Activated T-helper 17 cell treated with anti-CD3 and anti-CD28 coated beads, Interleukin-2, amount 50 U/mL, for 72 hours (primary cell): ENCODE data around the gene CAP2. TPM values are rescaled to one million over a fixed set of nuclear protein-coding genes. Genes with fewer than 3 reads are reported as not detected.
"Not testable (repeated sequence)": the region's sequence is repeated elsewhere in the genome, so short reads cannot be mapped to it uniquely, and the experiment has no call there.

Experiments used
- ATAC-seq: fragments of 150-1000 bp; cut with Tn5 transposase; replicated peaks from 2 replicates; pipeline ENCODE4 v1.10.0; 2021; ENCODE audit warnings: mild to moderate bottlenecking, moderate library complexity
- H3K27ac Mint-ChIP-seq: one replicate; pipeline ENCODE4 v1.8.0; 2022; ENCODE audit warnings: mixed read lengths
- H3K27me3 Mint-ChIP-seq: one replicate; pipeline ENCODE4 v1.8.0; 2022; ENCODE audit warnings: mixed read lengths
- H3K36me3 Mint-ChIP-seq: one replicate; pipeline ENCODE4 v1.8.0; 2022; ENCODE audit warnings: low read depth, mild to moderate bottlenecking, mixed read lengths
- H3K4me1 Mint-ChIP-seq: one replicate; pipeline ENCODE4 v1.8.0; 2022; ENCODE audit warnings: mixed read lengths
- H3K4me3 Mint-ChIP-seq: one replicate; pipeline ENCODE4 v1.8.0; 2022; ENCODE audit warnings: mild to moderate bottlenecking, mixed read lengths
- H3K9me3 Mint-ChIP-seq: one replicate; pipeline ENCODE4 v1.8.0; 2022; ENCODE audit warnings: mixed read lengths
- total RNA-seq, 2 donors: library from RNA; stranded (reverse); gene quantifications; one replicate each; pipeline ENCODE4 v1.2.3, GENCODE V29; 2022

Gene CAP2
- total RNA-seq, 2 donors from 2014 or later: not detected

GRCh38 chr6:17388365-17388764 lies 5.0 kb upstream of the CAP2 start:
- no peaks in the 10 kb centered on the region for H3K36me3 Mint-ChIP-seq
- H3K9me3 Mint-ChIP-seq: no peaks in the 10 kb centered on the region
- no peak overlapping the region for H3K4me3 Mint-ChIP-seq
- no peak overlapping the region for H3K27ac Mint-ChIP-seq
- ATAC-seq: no peak
- H3K4me1 Mint-ChIP-seq: no peaks in the 10 kb centered on the region
- peaks cover 47% of the 10 kb centered on the region for H3K27me3 Mint-ChIP-seq

GRCh38 chr6:17389274-17389847 lies 4.0 kb upstream of the CAP2 start:
- Mint-ChIP-seq H3K4me3 (no peak overlapping the region), H3K9me3 (no peaks in the 10 kb centered on the region), H3K36me3 (no peaks in the 10 kb centered on the region), H3K27ac (no peak overlapping the region), H3K4me1 (no peaks in the 10 kb centered on the region), H3K27me3 (peaks cover 48% of the 10 kb centered on the region)
- no peak for ATAC-seq

DNA sequence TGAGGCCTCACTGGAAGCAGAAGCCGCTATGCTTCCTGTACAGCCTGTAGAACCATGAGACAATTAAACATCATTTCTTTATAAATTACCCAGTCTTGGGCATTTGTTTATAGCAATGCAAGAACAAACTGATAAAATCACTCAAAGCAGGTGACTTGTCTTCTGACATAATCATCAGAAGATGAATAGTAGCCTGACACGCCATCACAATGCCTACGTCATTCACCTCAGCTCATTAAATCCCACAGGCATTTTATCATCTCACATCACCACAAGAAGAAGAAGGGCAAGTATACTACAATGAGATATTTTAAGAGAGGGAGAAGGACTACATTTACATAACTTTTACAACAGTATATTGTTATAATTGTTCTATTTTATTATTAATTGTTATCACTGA lies 3.1 kb upstream of the CAP2 start:
- peaks cover 55% of the 10 kb centered on the region for H3K27me3 Mint-ChIP-seq
- ATAC-seq: no peak
- H3K4me3 Mint-ChIP-seq: no peak overlapping the region
- H3K27ac Mint-ChIP-seq: no peak overlapping the region
- H3K36me3 Mint-ChIP-seq: no peaks in the 10 kb centered on the region
- no peaks in the 10 kb centered on the region for H3K9me3 Mint-ChIP-seq
- H3K4me1 Mint-ChIP-seq: no peaks in the 10 kb centered on the region

GRCh38 chr6:17391976-17392375 lies 1.4 kb upstream of the CAP2 start:
- H3K27ac Mint-ChIP-seq: no peak overlapping the region
- peaks cover 61% of the 10 kb centered on the region for H3K27me3 Mint-ChIP-seq
- H3K9me3 Mint-ChIP-seq: no peaks in the 10 kb centered on the region
- H3K4me1 Mint-ChIP-seq: no peaks in the 10 kb centered on the region
- H3K4me3 Mint-ChIP-seq: no peak overlapping the region
- H3K36me3 Mint-ChIP-seq: no peaks in the 10 kb centered on the region
- no peak for ATAC-seq

GRCh38 chr6:17393892-17394631 lies 667 bp downstream of the CAP2 start:
- no peaks in the 10 kb centered on the region for H3K9me3 Mint-ChIP-seq
- H3K4me1 Mint-ChIP-seq: no peaks in the 10 kb centered on the region
- no peak for ATAC-seq
- no peak overlapping the region for H3K27ac Mint-ChIP-seq
- peaks cover 64% of the 10 kb centered on the region for H3K27me3 Mint-ChIP-seq
- peak overlapping the region; percentile 51 for H3K4me3 Mint-ChIP-seq
- H3K36me3 Mint-ChIP-seq: no peaks in the 10 kb centered on the region

DNA sequence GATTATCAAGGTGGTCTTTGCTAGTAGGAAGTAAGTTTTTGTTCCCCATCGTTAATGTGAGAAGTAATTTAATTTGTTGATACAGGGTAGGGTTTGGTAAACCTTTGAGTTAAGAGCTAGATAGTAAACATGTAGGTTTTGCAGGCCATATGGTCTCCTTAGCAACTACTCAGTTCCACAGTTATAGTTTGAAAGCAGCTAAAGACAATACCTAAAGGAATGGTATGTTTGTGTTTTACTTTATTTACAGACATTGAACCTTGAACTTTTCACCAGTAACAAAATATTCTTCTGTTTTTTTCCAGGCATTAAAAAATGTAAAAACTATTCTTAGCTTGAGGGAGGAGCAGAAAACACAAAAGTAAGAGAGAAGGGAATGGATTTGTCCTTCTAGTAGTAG lies 1.7 kb downstream of the CAP2 start:
- H3K36me3 Mint-ChIP-seq: no peaks in the 10 kb centered on the region
- H3K27ac Mint-ChIP-seq: no peak overlapping the region
- no peak for ATAC-seq
- H3K4me3 Mint-ChIP-seq: no peak overlapping the region
- peaks cover 59% of the 10 kb centered on the region for H3K27me3 Mint-ChIP-seq
- no peaks in the 10 kb centered on the region for H3K9me3 Mint-ChIP-seq
- no peaks in the 10 kb centered on the region for H3K4me1 Mint-ChIP-seq

- ATAC-seq: no peak
- Mint-ChIP-seq H3K9me3 (no peaks in the 10 kb centered on the region), H3K4me3 (no peak overlapping the region), H3K27ac (no peak overlapping the region), H3K36me3 (no peaks in the 10 kb centered on the region), H3K27me3 (peaks cover 51% of the 10 kb centered on the region), H3K4me1 (no peaks in the 10 kb centered on the region)
These were observed 2.9 kb downstream of the CAP2 start for GRCh38 chr6:17396256-17396655.

- ATAC-seq: no peak
- H3K4me3 Mint-ChIP-seq: no peak overlapping the region
- no peaks in the 10 kb centered on the region for H3K9me3 Mint-ChIP-seq
- peaks cover 38% of the 10 kb centered on the region for H3K27me3 Mint-ChIP-seq
- H3K36me3 Mint-ChIP-seq: no peaks in the 10 kb centered on the region
- H3K27ac Mint-ChIP-seq: no peak overlapping the region
- H3K4me1 Mint-ChIP-seq: no peaks in the 10 kb centered on the region
These were observed 4.4 kb downstream of the CAP2 start for GRCh38 chr6:17397764-17398194.

GRCh38 chr6:17405181-17405943 lies 12.0 kb downstream of the CAP2 start:
- not testable (repeated sequence) for H3K27ac Mint-ChIP-seq, H3K4me1 Mint-ChIP-seq, H3K4me3 Mint-ChIP-seq, H3K36me3 Mint-ChIP-seq, ATAC-seq, H3K9me3 Mint-ChIP-seq, H3K27me3 Mint-ChIP-seq

DNA sequence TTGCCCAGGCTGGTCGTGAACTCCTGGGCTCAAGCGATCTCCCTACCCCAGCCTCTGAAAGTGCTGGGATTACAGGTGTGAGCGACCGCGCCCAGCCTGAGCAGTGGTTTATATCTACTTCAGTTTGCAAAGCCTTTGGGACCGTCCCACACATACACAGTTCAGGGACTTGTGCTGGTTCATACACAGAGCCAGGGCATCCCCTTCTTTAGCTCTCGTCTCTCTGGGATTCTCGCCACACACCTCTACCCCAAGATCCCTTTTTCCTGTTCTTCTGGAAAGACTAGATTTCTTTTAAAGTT lies 12.5 kb downstream of the CAP2 start:
- H3K27ac Mint-ChIP-seq: no peak overlapping the region
- H3K4me1 Mint-ChIP-seq: no peaks in the 10 kb centered on the region
- no peak for ATAC-seq
- H3K4me3 Mint-ChIP-seq: no peak overlapping the region
- no peaks in the 10 kb centered on the region for H3K36me3 Mint-ChIP-seq
- H3K27me3 Mint-ChIP-seq: no peaks in the 10 kb centered on the region
- peaks cover 3% of the 10 kb centered on the region for H3K9me3 Mint-ChIP-seq

- H3K27ac Mint-ChIP-seq: no peak overlapping the region
- H3K27me3 Mint-ChIP-seq: peaks cover 4% of the 10 kb centered on the region
- no peak overlapping the region for H3K4me3 Mint-ChIP-seq
- peaks cover 3% of the 10 kb centered on the region for H3K9me3 Mint-ChIP-seq
- no peak for ATAC-seq
- H3K36me3 Mint-ChIP-seq: no peaks in the 10 kb centered on the region
- H3K4me1 Mint-ChIP-seq: no peaks in the 10 kb centered on the region
These were observed 14.7 kb downstream of the CAP2 start for GRCh38 chr6:17408081-17408480.

- Mint-ChIP-seq H3K4me3 (no peak overlapping the region), H3K27ac (no peak overlapping the region), H3K9me3 (peaks cover 3% of the 10 kb centered on the region), H3K36me3 (no peaks in the 10 kb centered on the region), H3K27me3 (peaks cover 4% of the 10 kb centered on the region), H3K4me1 (no peaks in the 10 kb centered on the region)
- no peak for ATAC-seq
These were observed 16.9 kb downstream of the CAP2 start for GRCh38 chr6:17410281-17410680.

DNA sequence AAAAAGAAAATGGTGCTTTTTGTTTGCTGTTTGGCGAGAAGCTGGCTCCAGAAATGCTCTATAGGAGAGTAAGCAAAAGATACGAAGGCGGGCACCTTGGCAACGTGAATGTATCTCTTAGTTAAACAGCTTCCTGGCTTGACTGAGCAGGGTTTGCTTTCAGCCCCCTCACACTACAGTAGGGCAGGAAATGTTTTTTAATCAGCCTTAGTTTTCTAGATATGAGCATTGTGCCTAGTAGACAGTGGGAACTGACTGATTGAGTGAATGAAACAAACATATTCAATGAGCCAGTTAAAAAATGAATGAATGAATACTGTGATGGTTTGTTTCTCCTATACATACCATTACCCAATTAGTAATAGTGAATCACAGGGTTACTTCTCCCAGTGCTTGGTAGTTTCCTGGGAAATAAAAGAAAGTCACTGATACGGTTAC lies 19.9 kb downstream of the CAP2 start:
- Mint-ChIP-seq H3K27me3 (peaks cover 10% of the 10 kb centered on the region), H3K36me3 (no peaks in the 10 kb centered on the region), H3K9me3 (no peaks in the 10 kb centered on the region), H3K27ac (no peak overlapping the region), H3K4me1 (no peaks in the 10 kb centered on the region), H3K4me3 (no peak overlapping the region)
- ATAC-seq: no peak

- not testable (repeated sequence) for H3K4me3 Mint-ChIP-seq, H3K9me3 Mint-ChIP-seq, H3K27me3 Mint-ChIP-seq, ATAC-seq, H3K4me1 Mint-ChIP-seq, H3K27ac Mint-ChIP-seq, H3K36me3 Mint-ChIP-seq
These were observed 21.0 kb downstream of the CAP2 start for GRCh38 chr6:17414395-17414794.

- H3K36me3 Mint-ChIP-seq: no peaks in the 10 kb centered on the region
- no peaks in the 10 kb centered on the region for H3K9me3 Mint-ChIP-seq
- H3K4me3 Mint-ChIP-seq: no peak overlapping the region
- no peak for ATAC-seq
- H3K27ac Mint-ChIP-seq: no peak overlapping the region
- no peaks in the 10 kb centered on the region for H3K4me1 Mint-ChIP-seq
- peaks cover 11% of the 10 kb centered on the region for H3K27me3 Mint-ChIP-seq
These were observed 21.9 kb downstream of the CAP2 start for GRCh38 chr6:17415321-17415720.
